Kidney tubule cell (primary cell): Measurements from ENCODE around the gene NECTIN1.
A peak's percentile ranks its signal among the peaks of the same experiment; 100 is the strongest.

Experiments used
- DNase-seq: peaks from one replicate; pipeline ENCODE4 v3.0.0-alpha.2; 2018; ENCODE audit warnings: low spot score

NECTIN1 gene

DNA sequence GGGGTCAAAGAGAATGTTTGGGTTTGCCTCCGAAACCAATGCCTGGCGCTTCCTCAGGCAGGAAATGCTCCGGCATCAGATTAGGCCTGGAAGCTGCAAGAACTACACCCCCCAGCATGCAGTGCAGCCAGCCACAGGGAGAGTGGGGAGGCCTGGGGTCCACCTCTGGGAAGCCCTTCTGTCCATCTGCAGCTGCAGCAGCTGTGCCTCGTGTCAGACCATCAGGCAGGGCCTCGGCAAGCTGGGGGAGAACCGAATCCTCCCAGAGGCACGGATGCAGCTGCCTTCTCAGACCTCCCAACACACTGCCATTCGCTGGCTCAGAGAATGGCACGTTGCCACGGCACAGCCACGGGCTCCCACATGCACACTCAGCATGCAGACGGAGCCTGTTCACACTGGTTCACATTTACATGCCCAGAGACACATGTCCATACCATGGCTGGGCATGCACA is 57.4 kb downstream of the NECTIN1 start:
- DNase-seq = no peak

DNA sequence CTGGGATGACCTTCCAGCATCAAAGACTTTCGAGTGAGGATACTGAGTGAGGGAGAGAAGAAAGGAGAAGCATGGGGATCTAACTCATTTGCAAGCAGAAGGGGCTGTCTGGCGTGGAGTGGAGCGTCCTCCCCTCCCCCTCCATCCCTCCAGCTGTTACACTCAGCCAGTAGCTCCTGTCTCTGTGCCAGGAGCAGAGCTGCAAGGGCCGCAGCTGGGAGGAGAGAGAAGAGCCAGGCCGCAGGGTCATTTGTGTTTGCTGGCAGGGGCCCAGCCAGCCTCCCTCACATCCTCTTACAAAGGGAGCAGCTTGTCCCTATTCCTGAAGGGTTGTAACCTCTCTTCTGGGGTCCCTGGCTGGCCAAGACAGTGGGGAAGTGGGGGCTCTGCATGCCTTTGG is 57.9 kb downstream of the NECTIN1 start:
- no peak for DNase-seq

DNA sequence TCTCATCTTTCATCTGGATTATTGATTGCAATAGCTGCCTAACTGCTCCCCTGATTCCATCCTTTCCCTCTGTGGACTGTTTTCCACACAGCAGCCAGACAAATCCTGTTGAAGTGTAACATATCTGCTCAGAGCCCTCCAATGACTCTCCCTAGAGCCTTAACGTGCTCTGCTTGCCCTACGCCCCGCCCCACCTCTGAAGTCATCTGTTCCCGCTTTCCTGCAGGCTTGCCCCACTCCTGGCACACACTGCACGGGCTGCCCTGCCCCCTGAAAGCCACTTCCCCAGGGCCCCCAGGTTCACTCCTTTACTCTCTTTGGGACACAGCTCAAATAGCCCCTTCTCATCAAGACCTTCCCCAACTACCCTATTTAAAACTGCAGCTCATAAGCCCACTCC is 59.5 kb downstream of the NECTIN1 start:
- no peak for DNase-seq

DNA sequence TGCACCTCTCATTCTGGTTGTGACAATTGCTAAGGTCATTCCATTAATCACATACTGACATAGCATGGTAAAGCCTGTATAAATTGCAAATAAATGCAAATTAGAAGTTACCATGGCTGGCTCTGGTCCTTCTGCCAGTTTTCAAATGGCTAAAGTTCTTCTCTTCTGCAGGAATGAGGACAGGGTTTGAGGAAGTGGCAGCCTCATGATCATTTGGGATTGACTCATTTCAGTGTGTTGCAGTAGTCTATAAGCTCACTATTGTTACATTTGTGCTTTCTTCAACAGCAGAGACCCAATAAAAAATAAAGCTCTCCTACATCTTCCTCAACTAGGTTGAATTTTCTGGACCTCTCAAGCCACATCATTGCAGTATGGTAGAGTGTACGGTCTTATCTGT is 60.3 kb downstream of the NECTIN1 start:
- no peak for DNase-seq

DNA sequence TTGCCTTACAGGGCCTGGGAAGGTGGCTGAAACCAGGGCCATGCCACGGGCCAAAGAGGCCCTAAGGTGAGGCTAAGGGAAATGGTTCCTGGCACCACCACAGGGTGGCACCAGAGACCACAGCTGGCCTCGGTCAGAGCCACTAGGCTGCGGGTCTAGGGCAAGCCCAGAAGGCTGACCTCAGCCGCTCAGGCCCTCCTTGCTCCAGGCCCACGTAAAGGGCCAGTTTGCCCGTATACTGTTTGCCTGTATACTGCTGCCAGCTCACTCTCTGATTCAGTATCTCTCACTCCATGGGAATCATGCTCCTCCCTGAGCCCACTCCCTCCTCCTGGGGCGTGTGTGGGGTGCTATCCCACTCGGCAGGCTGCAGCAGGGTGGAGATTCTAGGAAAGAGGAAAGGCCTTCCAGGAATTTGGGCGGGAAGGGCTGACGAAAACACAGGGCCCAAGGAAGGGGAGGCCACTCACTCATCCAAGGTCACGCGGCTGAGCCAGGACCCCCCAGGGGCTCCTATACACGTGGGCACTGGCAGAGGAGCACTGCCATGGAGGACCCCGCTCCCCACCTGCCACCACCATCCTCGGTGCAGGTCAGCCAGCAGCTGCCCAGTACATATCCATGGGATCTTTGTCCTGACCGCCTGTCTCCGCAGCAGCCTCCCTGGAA is 62.4 kb downstream of the NECTIN1 start:
- peak; percentile 77 for DNase-seq

DNA sequence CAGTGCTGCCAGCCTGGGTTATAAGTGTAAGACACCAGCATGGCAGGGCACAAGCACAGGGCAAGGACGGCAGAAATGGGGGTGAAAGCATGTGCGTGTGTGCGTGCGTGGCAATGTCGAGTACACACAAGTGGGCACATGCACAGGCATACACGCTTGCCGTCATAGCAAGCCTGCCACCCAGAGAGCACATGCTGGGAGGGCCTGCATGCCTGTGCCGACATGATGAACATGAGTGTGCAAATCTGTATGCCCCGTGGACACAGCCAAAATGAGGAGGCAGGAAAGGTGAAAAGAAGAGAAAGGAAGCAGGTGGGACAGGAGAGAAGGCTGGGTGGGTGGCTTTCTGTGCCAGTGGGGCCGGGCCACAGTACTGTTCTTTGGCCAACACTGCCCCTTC is 62.9 kb downstream of the NECTIN1 start:
- DNase-seq = no peak

DNA sequence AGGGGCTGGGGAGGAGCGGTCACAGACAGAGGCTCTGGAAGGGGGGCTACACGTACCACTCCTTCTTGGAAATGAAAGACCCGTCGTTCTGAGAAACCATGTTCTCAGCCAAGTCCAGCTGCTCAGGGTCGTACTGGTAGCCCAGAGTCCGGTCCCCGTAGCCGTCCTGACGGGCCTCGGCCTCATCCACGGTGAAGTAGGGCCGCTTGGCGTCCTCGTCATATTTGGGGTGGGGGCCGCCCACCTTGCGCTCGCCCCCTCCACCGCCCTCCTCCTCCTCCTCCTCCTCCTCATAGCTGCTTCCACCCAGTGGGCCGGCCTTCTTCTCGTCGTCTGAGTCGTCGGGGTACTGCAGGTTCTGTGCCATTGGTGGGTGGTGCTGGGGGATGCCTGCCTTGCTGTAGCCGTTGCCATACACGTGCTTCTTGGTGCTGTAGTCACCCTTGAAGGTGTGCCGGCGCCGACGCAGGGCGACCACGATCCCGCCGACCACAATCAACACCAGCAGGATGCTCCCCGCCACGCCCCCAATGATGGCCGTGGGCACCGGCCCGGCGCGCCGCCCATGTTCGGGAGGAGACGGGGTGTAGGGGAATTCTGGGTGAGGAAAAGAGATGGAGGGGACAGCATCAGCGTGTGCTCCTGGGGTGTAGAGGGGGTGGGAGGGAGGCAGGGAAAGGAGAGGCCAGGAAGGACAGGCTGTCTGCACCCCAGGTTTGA is 64.1 kb downstream of the NECTIN1 start:
- DNase-seq = no peak

DNA sequence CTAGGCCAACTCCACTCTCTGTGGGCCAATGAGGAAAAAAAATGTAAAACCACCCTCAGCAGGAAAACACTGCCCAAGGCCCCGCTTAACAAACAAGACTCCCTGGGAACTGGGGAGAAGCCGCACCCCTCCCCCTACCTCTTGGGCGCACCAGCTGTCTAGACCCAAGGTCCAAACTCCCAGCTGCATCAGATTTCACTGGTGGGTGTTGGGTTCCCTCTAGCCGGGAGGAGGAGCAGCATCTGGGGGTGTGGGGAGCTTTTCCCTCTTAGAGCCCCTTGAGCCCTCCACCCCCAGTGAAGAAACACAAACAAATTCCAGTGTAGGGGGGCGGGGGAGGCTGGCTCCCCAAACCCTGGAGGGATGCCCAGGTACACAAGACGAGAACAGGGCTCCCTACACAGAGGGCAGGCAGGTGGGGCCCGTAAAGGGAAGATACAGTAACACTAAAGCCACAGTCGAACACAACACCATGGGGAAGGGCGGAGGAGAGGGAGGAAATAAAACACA is 64.9 kb downstream of the NECTIN1 start:
- DNase-seq = no peak

DNA sequence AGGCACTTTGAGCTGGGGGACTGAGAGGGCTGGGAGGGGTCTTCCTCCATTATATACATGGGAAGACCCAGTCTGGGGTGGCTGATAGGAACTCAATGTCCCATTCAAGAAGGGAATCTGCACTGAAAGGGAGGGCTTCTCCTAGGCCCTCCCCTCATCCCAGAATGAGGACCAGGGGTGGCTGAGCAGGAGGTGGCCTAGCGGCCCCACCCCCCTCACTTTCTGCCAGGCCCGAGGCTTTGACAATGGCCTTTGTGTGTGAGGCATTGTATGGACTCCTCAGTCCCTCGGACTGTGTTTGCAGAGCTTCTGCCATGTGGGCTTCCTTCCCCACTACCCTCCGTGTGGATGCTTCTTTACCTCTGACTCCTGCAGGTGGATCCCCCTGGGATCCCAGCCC is 65.7 kb downstream of the NECTIN1 start:
- DNase-seq = no peak

DNA sequence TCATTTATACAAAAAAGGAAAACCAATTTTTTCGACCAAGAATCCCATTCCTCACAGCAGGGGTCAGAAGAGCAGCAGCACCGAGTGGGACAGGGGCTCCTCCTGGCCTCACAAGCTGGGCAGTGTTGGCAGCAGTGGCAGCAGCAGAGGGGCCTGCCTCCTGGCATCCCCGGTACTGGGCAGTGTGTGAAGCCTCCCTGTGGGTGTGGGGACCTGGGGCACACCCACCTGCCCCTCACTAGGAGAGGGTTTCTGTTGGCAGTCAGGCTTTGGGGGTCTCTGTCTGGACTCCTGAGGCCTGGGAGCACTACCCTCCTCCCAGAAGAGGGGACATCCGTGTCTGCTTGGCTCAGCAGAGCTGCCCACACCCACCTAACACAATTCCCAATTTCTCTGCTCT is 67.8 kb downstream of the NECTIN1 start:
- no peak for DNase-seq

DNA sequence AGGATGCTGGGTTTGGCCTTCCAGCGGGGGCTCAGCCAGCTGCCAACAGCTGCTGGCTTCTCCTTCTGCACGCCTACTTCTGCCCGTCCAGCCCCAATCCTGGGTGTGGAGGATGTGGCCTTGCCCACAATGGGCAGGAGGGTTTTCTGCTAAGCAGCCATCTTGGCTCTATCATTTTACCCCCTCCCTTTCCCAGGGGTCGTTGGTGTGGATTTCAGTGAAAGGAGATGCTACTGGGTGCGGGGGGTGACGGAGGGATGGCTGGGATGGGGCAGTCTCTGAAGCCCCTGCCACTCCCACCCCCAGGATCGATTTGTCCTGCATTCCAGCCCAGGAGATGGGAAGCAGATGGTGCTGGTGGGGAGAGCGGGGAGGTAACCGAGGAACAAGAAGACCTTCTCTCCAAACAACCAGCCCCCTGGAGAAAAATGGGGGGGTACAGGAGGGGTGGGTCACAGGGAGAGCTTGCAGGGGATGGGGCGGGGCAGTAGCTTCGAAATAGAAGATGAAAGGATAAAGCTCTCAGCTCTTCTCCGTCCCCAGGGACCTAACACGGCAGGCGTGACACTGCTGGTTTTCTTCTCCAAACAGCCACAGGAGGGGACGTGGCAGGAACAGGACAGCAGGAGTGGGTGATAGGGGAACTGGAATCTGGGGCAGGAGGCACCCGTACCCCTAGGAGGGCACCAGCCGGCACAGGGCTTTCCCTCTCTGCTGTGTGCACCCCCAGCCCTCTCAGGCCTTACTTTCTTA is 68.9 kb downstream of the NECTIN1 start:
- no peak for DNase-seq

DNA sequence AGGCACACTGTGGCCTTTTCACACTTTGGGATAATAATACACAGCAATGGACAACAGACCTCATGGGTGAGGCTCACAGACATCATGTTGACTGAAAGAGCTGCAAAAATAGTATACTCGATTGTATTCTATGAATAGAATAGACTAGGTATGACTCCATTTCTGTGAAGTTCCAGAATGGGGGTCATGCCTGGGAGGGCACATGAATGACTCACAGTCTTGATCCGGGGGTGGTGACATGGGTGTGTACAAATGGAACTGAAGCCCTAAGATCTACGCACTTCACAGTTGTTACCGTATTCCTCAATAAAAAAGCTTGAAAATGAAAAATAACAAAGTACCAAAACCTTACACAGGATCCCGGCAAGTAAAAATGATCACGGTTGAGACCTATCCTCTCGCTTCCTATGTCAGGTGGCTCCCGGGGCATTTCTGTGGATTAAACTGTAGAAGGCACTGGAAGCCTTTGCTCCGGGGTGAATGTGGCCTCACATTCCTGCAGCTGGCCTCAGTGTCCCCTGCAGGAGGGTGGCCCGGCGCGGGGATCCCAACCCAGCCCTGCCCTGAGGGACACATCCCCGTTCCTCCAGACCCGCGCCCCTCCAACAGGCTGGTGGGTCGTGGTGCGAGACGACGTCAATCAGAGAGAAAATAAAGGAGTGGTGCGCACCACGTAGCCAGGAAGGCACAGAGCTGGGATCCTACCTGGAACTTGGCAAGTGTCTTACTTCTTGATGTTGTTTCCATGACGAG is 75.9 kb downstream of the NECTIN1 start:
- peak; percentile 31 for DNase-seq

DNA sequence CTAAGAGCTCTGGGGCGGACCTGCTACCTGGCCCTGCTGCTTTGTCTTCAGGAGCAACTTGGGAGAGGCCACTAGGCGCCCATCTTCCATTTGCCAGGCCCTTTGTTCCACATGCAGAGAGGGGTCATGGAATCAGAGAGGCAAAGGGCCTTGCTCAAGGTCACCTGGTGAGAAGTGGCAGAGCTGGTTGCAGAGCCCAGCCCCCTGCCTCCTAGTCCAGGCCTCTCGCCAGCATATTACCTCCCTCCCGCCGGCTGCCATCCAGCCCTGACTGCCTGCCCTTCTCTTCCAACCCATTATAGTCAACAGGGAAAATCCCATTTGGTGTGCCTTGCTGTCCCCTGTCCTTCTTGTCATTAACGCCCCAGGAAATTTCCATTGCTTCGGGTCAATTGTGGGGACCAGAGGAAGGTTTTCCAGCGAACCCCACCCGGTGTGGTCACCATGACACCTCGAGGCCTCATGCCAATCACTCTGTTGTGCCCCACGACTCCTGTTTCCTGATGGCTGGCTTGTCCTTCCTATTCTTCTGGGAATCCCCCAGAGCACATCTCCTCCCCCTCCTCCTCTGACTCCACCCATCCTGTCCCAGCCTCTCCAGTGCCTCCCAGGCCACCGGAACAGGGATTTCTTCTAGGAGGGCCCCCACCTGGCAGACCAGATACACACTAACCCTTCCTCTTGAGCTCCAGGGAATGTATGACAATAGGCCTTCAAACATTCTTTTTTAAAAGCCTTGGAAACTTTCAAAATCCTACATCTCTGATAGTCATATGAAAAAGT is 77.0 kb downstream of the NECTIN1 start:
- peak; percentile 25 for DNase-seq

DNA sequence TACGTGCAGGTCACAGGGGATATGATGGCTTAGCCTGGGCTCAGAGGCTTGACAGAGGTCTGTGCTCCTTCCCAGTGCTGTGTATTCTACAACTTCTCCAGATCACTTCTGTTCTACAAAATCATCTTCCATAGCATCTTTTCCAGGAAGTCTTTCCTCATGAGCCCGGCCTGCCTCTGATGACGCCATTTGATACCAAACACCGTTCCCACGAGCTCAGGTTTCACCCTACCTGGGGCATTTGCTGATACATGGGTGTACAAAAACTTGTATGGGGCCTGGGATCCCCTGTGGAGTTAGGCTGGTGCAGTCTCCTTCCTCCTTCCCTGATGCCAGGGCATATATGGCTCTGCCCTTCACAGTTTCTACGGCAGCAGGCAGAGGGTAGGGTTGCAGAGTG is 78.7 kb downstream of the NECTIN1 start:
- no peak for DNase-seq

DNA sequence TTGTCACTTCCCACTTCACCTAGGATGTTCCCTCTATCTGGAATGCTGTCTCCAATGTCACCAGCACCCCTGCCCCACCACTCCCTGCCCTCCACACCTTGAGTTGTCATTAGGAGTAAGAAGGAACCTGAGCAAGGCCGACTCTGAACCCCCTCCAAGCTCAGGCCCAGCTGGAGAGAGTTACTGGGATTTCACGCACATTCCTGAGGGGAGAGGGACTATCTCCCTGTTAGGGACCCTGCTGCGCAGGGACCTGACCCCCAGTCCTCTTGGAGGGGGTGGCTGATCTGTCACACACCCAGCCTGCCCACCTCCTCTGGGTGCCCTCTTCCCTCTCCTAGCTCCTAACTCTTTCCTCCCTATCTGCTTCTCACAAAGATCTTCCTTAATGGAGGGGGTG is 81.7 kb downstream of the NECTIN1 start:
- DNase-seq = no peak

DNA sequence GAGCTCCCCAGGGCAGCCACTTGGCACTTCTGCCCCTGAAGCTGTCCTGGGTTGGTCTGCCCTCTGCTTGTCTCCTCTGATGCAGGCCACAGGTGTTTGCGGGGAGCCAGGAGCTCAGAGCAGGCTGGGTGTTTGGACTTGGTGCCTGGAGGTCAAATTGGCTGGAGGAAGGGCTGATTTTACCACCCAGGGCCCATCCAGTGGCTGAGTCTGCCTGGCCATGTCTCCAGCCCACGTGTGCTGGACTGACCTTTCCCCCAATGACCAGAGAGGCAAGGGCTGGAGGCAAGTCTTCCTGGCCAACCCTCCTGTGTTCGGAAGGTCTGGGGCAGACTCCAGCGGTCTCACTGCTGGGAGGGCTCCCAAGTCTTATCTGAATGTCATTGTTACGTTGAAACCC is 84.0 kb downstream of the NECTIN1 start:
- no peak for DNase-seq

DNA sequence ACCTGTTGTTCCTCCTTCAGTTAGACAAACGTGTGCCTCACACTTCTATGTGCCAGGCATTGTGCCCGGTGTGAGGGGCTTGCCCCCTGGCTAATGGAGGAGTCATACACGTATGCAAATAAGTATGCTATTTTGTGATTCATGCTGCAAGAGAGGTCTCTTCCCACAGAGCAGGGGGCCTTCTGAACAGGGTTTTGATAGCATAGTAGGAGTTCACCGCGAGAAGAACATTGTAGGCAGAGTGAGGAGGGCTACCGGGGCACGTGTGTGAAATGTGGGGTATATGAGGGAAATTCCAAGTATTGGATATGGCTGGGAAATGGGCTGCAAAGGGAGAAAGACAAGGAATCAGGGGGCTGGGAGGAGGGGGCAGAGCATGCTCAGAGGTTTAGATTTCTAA is 84.5 kb downstream of the NECTIN1 start:
- DNase-seq = no peak

DNA sequence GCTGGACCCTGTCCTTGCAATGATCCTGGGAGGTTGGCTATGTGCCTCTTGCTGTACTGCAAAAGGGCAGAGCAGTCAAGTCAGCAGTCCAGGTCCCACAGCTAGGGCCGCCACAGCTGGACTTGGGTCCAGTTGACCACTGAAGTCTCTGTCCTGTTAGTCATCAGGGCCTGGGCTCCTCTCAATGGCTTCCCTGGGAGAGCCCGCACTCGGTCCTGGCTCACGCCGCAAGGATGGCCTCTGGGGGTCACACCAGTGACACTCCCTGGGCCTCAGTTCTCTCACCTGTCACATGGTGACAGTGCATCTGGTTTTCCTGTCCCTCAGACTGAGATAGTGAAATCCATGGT is 85.1 kb downstream of the NECTIN1 start:
- no peak for DNase-seq

DNA sequence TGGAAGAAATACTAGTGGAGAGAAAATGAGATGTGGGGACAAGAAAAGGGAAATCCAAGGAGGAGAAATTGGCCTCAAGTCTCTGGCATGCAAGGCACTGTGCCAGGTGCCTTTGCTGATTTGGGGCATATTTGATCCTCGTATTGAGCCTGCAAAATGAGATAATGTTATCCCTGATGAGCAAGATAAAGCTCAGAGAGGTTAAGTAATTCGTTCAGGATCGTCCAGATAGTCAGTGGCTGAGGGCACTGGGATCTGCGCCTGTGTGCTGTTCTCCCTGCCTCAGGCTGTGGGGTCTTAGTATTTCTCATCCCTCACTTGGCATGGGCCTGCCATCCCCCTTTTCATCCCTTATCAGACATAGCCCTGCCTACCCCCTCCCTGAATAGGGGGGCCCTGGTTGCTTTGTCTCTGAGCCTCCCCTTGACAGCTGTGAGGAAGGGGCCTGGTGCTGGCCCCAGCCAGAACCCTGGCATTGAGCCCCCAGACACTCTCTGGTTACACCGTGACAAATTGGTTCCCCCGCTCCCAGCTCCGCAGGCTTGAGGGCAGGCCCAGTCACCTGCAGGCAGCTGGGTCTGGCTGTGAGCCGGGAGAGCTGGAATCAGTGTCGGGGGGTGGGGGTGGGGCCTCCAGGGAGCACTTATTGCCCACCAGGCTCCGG is 85.7 kb downstream of the NECTIN1 start:
- no peak for DNase-seq

DNA sequence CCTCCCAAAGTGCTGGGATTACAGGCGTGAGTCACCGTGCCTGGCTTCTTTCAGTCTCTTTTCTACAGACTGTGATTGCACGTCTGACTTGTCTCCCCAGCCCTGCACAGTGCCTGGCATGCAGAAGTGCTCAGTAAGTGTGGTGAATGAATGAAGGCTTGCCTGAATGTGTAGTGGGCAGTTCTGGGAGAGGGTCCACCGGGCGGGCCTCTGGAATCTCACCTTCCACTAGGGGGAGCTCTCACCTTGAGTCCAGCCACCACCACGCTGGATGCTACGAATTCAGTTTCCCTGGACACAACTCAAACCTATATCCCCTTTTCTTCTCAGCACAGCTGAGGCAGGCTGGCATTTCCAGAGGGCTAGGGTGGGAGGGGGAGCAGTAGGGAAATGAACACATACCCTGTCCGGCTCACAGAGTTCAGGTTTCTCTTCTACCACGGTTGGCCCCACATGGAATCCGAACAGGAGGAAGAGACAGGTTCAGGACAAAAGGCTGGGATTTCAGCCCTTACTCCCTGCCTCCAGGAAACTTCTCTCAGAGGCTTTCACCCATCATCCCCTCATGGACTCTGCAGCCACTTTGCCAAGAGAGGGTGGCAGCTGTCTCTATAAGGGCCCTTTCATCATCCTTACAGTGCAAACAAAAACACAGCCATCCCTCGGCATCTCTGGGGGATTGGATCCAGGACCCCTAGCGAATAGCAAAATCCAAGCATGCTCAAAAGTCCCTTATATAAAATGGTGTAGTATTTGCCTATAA is 86.8 kb downstream of the NECTIN1 start:
- peak; percentile 22 for DNase-seq
